HCT116 (cell line): ENCODE results near the gene TTC33. TPM values are rescaled to one million over a fixed set of nuclear protein-coding genes. Genes with fewer than 3 reads are reported as not detected.

Experiments used
- ATAC-seq: fragments of 200-7000 bp; cut with Tn5 transposase; 2 replicates; pipeline ENCODE4 v1.9.1; 2020; ENCODE audit warnings: mild to moderate bottlenecking, moderate library complexity
- BruUV-seq: library from RNA; stranded (reverse); fragments of 400-500 nt; replicated peaks from 2 replicates; lab custom pipeline; 2021; lab: Mats Ljungman, UMichigan
- CTCF ChIA-PET: fragments of 300-600 bp; sonication (Branson Sonifier 250); formaldehyde crosslinking; loops from one replicate; lab custom pipeline; 2021; ENCODE audit warnings: antibody characterized with exemption; lab: Charles Lee
- POLR2A ChIA-PET: fragments of 300-600, 350-600 bp; sonication (Branson Sonifier 250); formaldehyde crosslinking; loops from one replicate; lab custom pipeline; 2021; ENCODE audit warnings: antibody characterized with exemption; lab: Charles Lee
- RAD21 ChIA-PET, 2 experiments: fragments of 300-600 bp; sonication (Branson Sonifier 250); formaldehyde crosslinking; loops; one replicate each; lab custom pipeline; 2023; ENCODE audit warnings: low total read pairs in 2 of 2; ENCODE audit not compliant: uncharacterized antibody in 2 of 2, unreplicated experiment in 2 of 2, low non-redundant PET in 1 of 2; lab: Charles Lee
- DNase-seq: peaks from one replicate; pipeline ENCODE4 v3.0.0-alpha.2; 2010; ENCODE audit warnings: low read depth, low spot score
- H2AFZ ChIP-seq: fragments of 200-600 bp; shearing (Covaris generic), sonication (generic); 2 replicates; pipeline ENCODE4 v1.6.1; 2017; ENCODE audit warnings: low read depth, mixed run types, mixed read lengths, antibody characterized with exemption, low read length; ENCODE audit not compliant: poor library complexity, severe bottlenecking
- H3K27ac ChIP-seq: 2 replicates; pipeline ENCODE4 v1.5.1; 2012; ENCODE audit warnings: low read depth, low read length
- H3K27me3 ChIP-seq: fragments of 200-600 bp; sonication (generic); 2 replicates; pipeline ENCODE4 v1.6.1; 2016; ENCODE audit warnings: mixed run types, low read length, mixed read lengths; ENCODE audit not compliant: insufficient read depth
- H3K36me3 ChIP-seq, 2 experiments: fragments of 200-500 bp in 1 of 2; fragments of 200-600 bp in 1 of 2; sonication (Bioruptor generic) in 1 of 2; sonication (generic) in 1 of 2; 2 replicates each; pipeline versions ENCODE4 v1.5.1 to v1.6.1; 2014 to 2016; ENCODE audit warnings: low read length in 2 of 2, inconsistent platforms in 1 of 2, mixed read lengths in 1 of 2, mixed run types in 1 of 2; ENCODE audit not compliant: insufficient read depth in 2 of 2, control insufficient read depth in 1 of 2
- H3K4me1 ChIP-seq, 2 experiments: fragments of 200-600 bp in 1 of 2; sonication (generic) in 1 of 2; 2 replicates each; pipeline versions ENCODE4 v1.5.1 to v1.6.1; 2012 to 2017; ENCODE audit warnings: low read length in 2 of 2, inconsistent platforms in 1 of 2, mild to moderate bottlenecking in 1 of 2, mixed read lengths in 1 of 2, mixed run types in 1 of 2, moderate library complexity in 1 of 2; ENCODE audit not compliant: insufficient read depth in 2 of 2, control insufficient read depth in 1 of 2
- H3K4me2 ChIP-seq: fragments of 200-600 bp; sonication (generic); 2 replicates; pipeline ENCODE4 v1.6.1; 2017; ENCODE audit warnings: mixed run types, low read length, mixed read lengths
- H3K4me3 ChIP-seq, 2 experiments: fragments of 200-600 bp in 1 of 2; sonication (generic) in 1 of 2; replicated peaks in 1 of 2; 2 replicates each; pipeline ENCODE4 v1.5.1; 2011 to 2016; ENCODE audit warnings: low read length in 2 of 2, control low read depth in 1 of 2, low read depth in 1 of 2, mild to moderate bottlenecking in 1 of 2, mixed read lengths in 1 of 2, mixed run types in 1 of 2
- H3K79me2 ChIP-seq: fragments of 200-600 bp; sonication (generic); 2 replicates; pipeline ENCODE4 v1.6.1; 2017; ENCODE audit warnings: mild to moderate bottlenecking, mixed run types, low read length, moderate library complexity, mixed read lengths; ENCODE audit not compliant: insufficient read depth
- H3K9ac ChIP-seq: fragments of 200-600 bp; sonication (generic); 2 replicates; pipeline ENCODE4 v1.6.1; 2016; ENCODE audit warnings: low read length, mixed read lengths
- H3K9me2 ChIP-seq: fragments of 200-600 bp; sonication (generic), shearing (Covaris generic); 2 replicates; pipeline ENCODE4 v1.6.1; 2017; ENCODE audit warnings: mixed run types, mild to moderate bottlenecking, moderate library complexity; ENCODE audit not compliant: insufficient read depth
- H3K9me3 ChIP-seq, 2 experiments: fragments of 200-500 bp in 1 of 2; fragments of 200-600 bp in 1 of 2; sonication (Bioruptor generic) in 1 of 2; sonication (generic) in 1 of 2; 2 replicates each; pipeline ENCODE4 v1.6.1; 2014 to 2017; ENCODE audit warnings: low read length in 2 of 2, mixed read lengths in 2 of 2, inconsistent platforms in 1 of 2, low read depth in 1 of 2, mild to moderate bottlenecking in 1 of 2, mixed run types in 1 of 2, moderate library complexity in 1 of 2; ENCODE audit not compliant: control insufficient read depth in 1 of 2, insufficient read depth in 1 of 2
- H4K20me1 ChIP-seq: fragments of 200-600 bp; sonication (generic), shearing (Covaris generic); 2 replicates; pipeline ENCODE4 v1.6.1; 2017; ENCODE audit warnings: mixed run types, mild to moderate bottlenecking, moderate library complexity; ENCODE audit not compliant: insufficient read depth
- ATF3 ChIP-seq: IDR thresholded peaks from 2 replicates; pipeline ENCODE4 v1.6.1; 2012
- CBX3 ChIP-seq: IDR thresholded peaks from 2 replicates; pipeline ENCODE4 v1.6.1; 2012; ENCODE audit warnings: low read depth
- CEBPB ChIP-seq: IDR thresholded peaks from 2 replicates; pipeline ENCODE4 v1.6.1; 2012; ENCODE audit warnings: low read depth
- CTCF ChIP-seq, 3 experiments: fragments of 200-600 bp in 1 of 3; sonication (generic) in 1 of 3; IDR thresholded peaks in 2 of 3; conservative IDR thresholded peaks in 1 of 3; 2 replicates each; pipeline ENCODE4 v1.5.1; 2012 to 2017; ENCODE audit warnings: low read depth in 2 of 3, low read length in 2 of 3, antibody characterized with exemption in 1 of 3, borderline replicate concordance in 1 of 3, control low read depth in 1 of 3, mild to moderate bottlenecking in 1 of 3, mixed read lengths in 1 of 3, mixed run types in 1 of 3, moderate library complexity in 1 of 3; ENCODE audit not compliant: insufficient read depth in 1 of 3
- EGR1 ChIP-seq: IDR thresholded peaks from 2 replicates; pipeline ENCODE4 v1.6.1; 2012; ENCODE audit warnings: low read depth
- ELF1 ChIP-seq: IDR thresholded peaks from 2 replicates; pipeline ENCODE4 v1.6.1; 2012; ENCODE audit warnings: low read depth, borderline replicate concordance
- EZH2phosphoT487 ChIP-seq: fragments of 200-600 bp; IDR thresholded peaks from 2 replicates; pipeline ENCODE4 v1.6.1; 2018; ENCODE audit warnings: antibody characterized with exemption, borderline replicate concordance
- FOSL1 ChIP-seq: IDR thresholded peaks from 2 replicates; pipeline ENCODE4 v1.6.1; 2012; ENCODE audit warnings: low read depth
- JUND ChIP-seq: IDR thresholded peaks from 2 replicates; pipeline ENCODE4 v1.6.1; 2012
- MAX ChIP-seq: IDR thresholded peaks from 2 replicates; pipeline ENCODE4 v1.6.1; 2012
- POLR2A ChIP-seq: IDR thresholded peaks from 2 replicates; pipeline ENCODE4 v1.7.0; 2011; ENCODE audit warnings: borderline replicate concordance; ENCODE audit not compliant: insufficient read depth, insufficient read length; ENCODE audit errors: extremely low read depth
- POLR2AphosphoS5 ChIP-seq: IDR thresholded peaks from 2 replicates; pipeline ENCODE4 v1.6.1; 2011; ENCODE audit warnings: mild to moderate bottlenecking, low read depth, low read length, moderate library complexity
- RAD21 ChIP-seq: IDR thresholded peaks from 2 replicates; pipeline ENCODE4 v1.6.1; 2012; ENCODE audit warnings: low read depth, mild to moderate bottlenecking
- REST ChIP-seq: IDR thresholded peaks from 2 replicates; pipeline ENCODE4 v1.6.1; 2012; ENCODE audit warnings: low read depth
- SIN3A ChIP-seq: IDR thresholded peaks from 2 replicates; pipeline ENCODE4 v1.6.1; 2012; ENCODE audit warnings: low read depth
- SRF ChIP-seq: IDR thresholded peaks from 2 replicates; pipeline ENCODE4 v1.6.1; 2012; ENCODE audit warnings: low read depth
- TCF7L2 ChIP-seq: IDR thresholded peaks from 2 replicates; pipeline ENCODE4 v1.7.0; 2011; ENCODE audit warnings: borderline replicate concordance, inconsistent platforms; ENCODE audit not compliant: insufficient read depth, insufficient read length; ENCODE audit errors: extremely low read depth
- ZBTB33 ChIP-seq: IDR thresholded peaks from 2 replicates; pipeline ENCODE4 v1.6.1; 2011; ENCODE audit warnings: mild to moderate bottlenecking, low read length, moderate library complexity; ENCODE audit not compliant: insufficient replicate concordance; ENCODE audit errors: extremely low read depth
- ZFX ChIP-seq: fragments of 450-650 bp; IDR thresholded peaks from 2 replicates; pipeline ENCODE4 v1.6.1; 2017
- ZNF274 ChIP-seq: fragments of 200-500 bp; sonication (Bioruptor generic); IDR thresholded peaks from 2 replicates; pipeline ENCODE4 v1.6.1; 2014; ENCODE audit warnings: mild to moderate bottlenecking, low read depth, low read length, inconsistent platforms
- intact Hi-C: fragments of 100-400 bp; cut with micrococcal nuclease; formaldehyde crosslinking; loops from 2 replicates; pipeline ENCODE4 v1.10.0; 2022
- total RNA-seq: library from RNA; stranded (reverse); gene quantifications from one replicate; pipeline ENCODE4 v1.2.1, GENCODE V29; 2021; ENCODE audit not compliant: unreplicated experiment

TTC33 gene
- total RNA-seq, 1 experiment from 2014 or later, result 14.5 TPM

- ChIA-PET CTCF (no interaction called here), POLR2A (no interaction called here), RAD21 (interaction anchor here in 1 of 2 experiments (0.6 kb wide), 1 partner anchor 63 kb away, joined by 6 read pairs; the partner anchor contains the start of gene PTGER4)
- ATAC-seq (no peak), DNase-seq (no peak)
- Histone ChIP-seq H3K9me2 (no peaks in the 10 kb centered on the region), H3K9me3 (no peaks in the 10 kb centered on the region), H3K9ac (no peak overlapping the region), H3K4me3 (no peak overlapping the region), H3K36me3 (no peaks in the 10 kb centered on the region), H3K27ac (no peak overlapping the region), H3K27me3 (no peaks in the 10 kb centered on the region), H3K79me2 (no peaks in the 10 kb centered on the region), H3K4me2 (no peak overlapping the region), H4K20me1 (no peaks in the 10 kb centered on the region), H3K4me1 (no peaks in the 10 kb centered on the region), H2AFZ (no peak overlapping the region)
- TF ChIP-seq ZFX (no peak), JUND (no peak), CEBPB (no peak), REST (no peak), RAD21 (no peak), ZBTB33 (no peak), FOSL1 (no peak), POLR2A (no peak), SIN3A (no peak), EGR1 (no peak), ZNF274 (no peak), CBX3 (no peak), MAX (no peak), ELF1 (no peak), EZH2phosphoT487 (no peak), POLR2AphosphoS5 (no peak), TCF7L2 (no peak), CTCF (IDR thresholded peaks at IDR 0.05 in 2 of 3, conservative IDR thresholded peaks at IDR 0.05 in 1 of 3; ENCODE audit: borderline replicate concordance in 1 of 3, insufficient read depth in 1 of 3, low read depth in 2 of 3, low read length in 2 of 3) (no peak), SRF (no peak), ATF3 (no peak)
- intact Hi-C loops, result no loop called here
- no TSS peak for BruUV-seq
Observed at GRCh38 chr5:40616781-40617180, 139.0 kb downstream of the TTC33 start.
